Bronchial epithelial cell (primary cell): ENCODE measurements around the gene CLRN3. TPM values are rescaled to one million over a fixed set of nuclear protein-coding genes. Genes with fewer than 3 reads are reported as not detected.

Experiments used
- DNase-seq: peaks from one replicate; pipeline ENCODE4 v3.0.0-alpha.2; 2010; ENCODE audit warnings: low read depth
- FAIRE-seq: peaks from 2 replicates; lab custom pipeline; 2011; peaks lifted over from hg19 to GRCh38; lab: Jason Lieb, UNC
- H3K27me3 ChIP-seq: 2 replicates; pipeline ENCODE4 v1.5.1; 2011; ENCODE audit warnings: low read length; ENCODE audit not compliant: control insufficient read depth, insufficient read depth
- H3K36me3 ChIP-seq: 2 replicates; pipeline ENCODE4 v1.5.1; 2011; ENCODE audit warnings: low read length; ENCODE audit not compliant: control insufficient read depth, insufficient read depth
- H3K4me3 ChIP-seq: 2 replicates; pipeline ENCODE4 v1.5.1; 2011; ENCODE audit warnings: mild to moderate bottlenecking, low read depth, low read length, control low read depth
- total RNA-seq: library from RNA; depleted of rRNA; stranded (reverse); fragments of >200 nt; gene quantifications from 2 replicates; pipeline ENCODE4 v1.2.1, GENCODE V29; 2014
- TF ChIP-seq, protein P1 (sequence below): IDR thresholded peaks from 2 replicates; pipeline ENCODE4 v1.5.1; 2011; ENCODE audit warnings: mild to moderate bottlenecking, moderate library complexity, low read length, control low read depth, inconsistent platforms; ENCODE audit not compliant: insufficient read depth, severe bottlenecking

CLRN3 gene
- total RNA-seq, 1 donor from 2014 or later: not detected

DNA sequence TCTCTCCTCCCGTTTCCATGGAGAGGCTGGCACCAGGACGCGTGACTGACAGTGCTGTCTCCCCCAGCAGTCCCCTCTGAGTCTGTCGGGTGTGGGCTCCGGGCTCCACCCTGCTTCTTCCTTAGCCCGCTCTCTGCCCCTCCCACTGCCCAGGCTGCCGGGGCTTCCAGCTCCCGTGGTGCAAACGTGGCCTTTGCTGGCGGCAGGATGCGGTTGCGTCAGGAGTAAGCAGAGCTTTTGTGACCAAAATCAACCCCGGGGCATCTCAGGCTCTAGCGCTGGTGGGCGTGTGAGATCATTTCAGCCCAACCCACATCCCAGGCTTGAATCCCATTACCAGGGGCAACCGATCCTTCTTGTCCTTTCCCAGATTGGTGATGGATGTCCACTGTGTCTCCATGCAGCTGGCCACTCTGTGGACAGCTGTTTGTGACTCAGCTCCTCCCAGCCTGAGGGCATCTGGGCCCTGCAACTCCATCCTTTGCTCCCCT, 42.4 kb upstream of the CLRN3 start:
- Histone ChIP-seq H3K27me3 (no peaks in the 10 kb centered on the region), H3K36me3 (no peaks in the 10 kb centered on the region), H3K4me3 (no peak overlapping the region)
- DNase-seq (no peak), FAIRE-seq (no peak)
- TF ChIP-seq, protein P1, sequence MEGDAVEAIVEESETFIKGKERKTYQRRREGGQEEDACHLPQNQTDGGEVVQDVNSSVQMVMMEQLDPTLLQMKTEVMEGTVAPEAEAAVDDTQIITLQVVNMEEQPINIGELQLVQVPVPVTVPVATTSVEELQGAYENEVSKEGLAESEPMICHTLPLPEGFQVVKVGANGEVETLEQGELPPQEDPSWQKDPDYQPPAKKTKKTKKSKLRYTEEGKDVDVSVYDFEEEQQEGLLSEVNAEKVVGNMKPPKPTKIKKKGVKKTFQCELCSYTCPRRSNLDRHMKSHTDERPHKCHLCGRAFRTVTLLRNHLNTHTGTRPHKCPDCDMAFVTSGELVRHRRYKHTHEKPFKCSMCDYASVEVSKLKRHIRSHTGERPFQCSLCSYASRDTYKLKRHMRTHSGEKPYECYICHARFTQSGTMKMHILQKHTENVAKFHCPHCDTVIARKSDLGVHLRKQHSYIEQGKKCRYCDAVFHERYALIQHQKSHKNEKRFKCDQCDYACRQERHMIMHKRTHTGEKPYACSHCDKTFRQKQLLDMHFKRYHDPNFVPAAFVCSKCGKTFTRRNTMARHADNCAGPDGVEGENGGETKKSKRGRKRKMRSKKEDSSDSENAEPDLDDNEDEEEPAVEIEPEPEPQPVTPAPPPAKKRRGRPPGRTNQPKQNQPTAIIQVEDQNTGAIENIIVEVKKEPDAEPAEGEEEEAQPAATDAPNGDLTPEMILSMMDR: no peak

- Histone ChIP-seq H3K4me3 (no peak overlapping the region), H3K36me3 (no peaks in the 10 kb centered on the region), H3K27me3 (no peaks in the 10 kb centered on the region)
- DNase-seq: no peak
- TF ChIP-seq, protein P1: no peak
- FAIRE-seq: no peak
Observed at GRCh38 chr10:127934383-127934782, 41.6 kb upstream of the CLRN3 start.

GRCh38 chr10:127933271-127933670, 40.5 kb upstream of the CLRN3 start:
- TF ChIP-seq, protein P1: no peak
- DNase-seq: no peak
- no peak for FAIRE-seq
- H3K4me3 ChIP-seq: no peak overlapping the region
- H3K27me3 ChIP-seq: no peaks in the 10 kb centered on the region
- H3K36me3 ChIP-seq: no peaks in the 10 kb centered on the region

- TF ChIP-seq, protein P1: no peak
- H3K36me3 ChIP-seq: no peaks in the 10 kb centered on the region
- no peak overlapping the region for H3K4me3 ChIP-seq
- no peaks in the 10 kb centered on the region for H3K27me3 ChIP-seq
- FAIRE-seq (no peak), DNase-seq (no peak)
Observed at GRCh38 chr10:127932521-127933270, 40.0 kb upstream of the CLRN3 start.

- TF ChIP-seq, protein P1: no peak
- H3K36me3 ChIP-seq: no peaks in the 10 kb centered on the region
- no peaks in the 10 kb centered on the region for H3K27me3 ChIP-seq
- no peak overlapping the region for H3K4me3 ChIP-seq
- DNase-seq (peak; percentile 65), FAIRE-seq (no peak)
Observed at GRCh38 chr10:127928021-127928806, 35.5 kb upstream of the CLRN3 start.
